SIG-M5 (cell line): Measurements from ENCODE around the gene PLPPR1.

Experiments
- DNase-seq: peaks from one replicate; lab custom pipeline; 2025; lab: John Stamatoyannopoulos, UW

Gene PLPPR1

GRCh38 chr9:101350285-101350684 is 321.8 kb downstream of the PLPPR1 start:
- DNase-seq, result no peak

DNA sequence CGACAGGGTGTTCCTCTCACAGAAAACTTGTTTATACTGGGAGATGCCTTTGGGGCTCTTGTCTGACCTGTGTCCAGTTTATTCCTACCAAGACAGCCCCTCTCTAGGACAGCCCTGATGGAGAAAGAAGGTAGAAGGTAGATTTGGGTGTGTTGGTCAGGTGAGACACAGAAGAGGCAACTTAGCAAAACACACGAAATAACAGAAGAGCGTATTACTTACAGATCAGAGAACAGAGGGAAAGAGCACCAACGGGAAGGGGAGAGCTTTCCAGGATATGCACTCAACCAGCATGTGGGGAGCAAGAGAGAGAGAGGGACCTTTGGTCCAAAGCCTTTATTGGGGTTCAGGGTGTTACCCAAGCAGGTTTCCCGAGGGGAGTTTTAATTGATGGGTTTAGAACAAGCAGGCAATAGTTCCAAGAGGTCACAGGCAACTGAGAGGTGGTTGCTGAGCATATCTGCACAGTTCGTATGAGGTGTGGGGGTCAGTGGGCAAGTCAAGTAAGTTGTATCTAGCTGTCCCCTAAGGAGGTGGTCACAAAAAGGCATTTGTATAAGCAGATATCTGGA is 324.5 kb downstream of the PLPPR1 start:
- DNase-seq, result no peak

DNA sequence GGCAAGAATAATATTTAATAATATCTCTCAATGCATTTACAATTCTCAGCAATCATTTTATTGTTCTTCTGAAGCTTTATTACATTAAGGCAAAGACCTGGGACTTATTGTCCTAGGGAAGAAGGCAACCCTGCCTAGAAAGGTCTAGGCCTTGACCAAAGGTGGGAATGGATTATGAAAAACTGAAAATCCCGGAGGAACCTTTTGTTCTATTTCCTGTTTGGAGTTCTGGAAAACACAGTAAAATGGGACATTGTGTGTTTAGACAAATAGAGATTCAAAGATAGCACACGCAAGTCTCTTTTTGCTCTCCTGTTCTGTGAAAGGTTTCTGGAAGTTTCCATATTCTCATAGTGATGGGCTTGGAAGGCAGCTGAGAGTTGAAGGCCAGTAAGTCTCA is 325.2 kb downstream of the PLPPR1 start:
- DNase-seq, result no peak

GRCh38 chr9:101354143-101354764 is 325.7 kb downstream of the PLPPR1 start:
- no peak for DNase-seq

DNA sequence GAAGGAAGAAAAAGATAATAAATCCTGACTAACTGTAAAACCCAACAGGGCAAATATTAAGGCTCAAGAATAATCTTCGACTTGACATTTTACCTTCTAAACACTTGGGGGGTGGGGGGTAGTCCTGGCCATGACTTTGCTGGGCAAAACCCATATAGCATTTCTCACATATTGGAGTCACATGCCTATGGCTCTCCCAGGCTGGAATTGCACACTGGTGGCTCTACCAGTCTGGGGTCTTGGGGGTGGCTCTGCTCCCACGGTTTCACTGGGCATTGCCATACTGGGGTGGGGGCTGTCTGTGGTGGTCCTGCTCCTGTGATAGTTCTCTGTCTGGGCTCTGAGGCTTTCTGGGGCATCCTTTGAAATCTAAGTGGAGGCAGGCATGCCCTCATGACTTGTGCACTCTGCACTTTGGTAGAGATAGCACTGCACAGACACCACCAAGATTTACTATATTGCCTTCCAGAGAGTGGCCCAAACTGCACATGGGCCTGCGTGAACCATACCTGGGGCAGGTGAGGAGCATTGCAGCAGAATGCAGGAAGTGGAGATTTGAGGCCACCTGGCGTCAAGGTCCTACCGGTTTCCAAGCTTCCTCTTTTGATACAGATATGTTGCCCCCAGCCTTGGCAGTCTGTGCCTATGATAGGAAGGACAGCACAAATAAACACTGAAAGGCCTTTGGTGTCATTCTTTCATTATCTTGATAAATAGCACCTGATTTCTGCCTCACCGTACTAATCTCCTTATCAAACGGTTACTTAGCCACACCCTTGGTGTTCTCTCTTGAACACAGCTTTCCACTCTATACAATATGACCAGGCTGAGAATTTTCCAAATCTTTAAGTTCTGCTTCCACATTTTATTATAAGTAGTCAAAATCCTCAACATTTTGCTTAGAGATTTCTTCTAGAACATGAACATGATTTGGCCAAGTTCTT is 326.5 kb downstream of the PLPPR1 start:
- DNase-seq, result no peak

DNA sequence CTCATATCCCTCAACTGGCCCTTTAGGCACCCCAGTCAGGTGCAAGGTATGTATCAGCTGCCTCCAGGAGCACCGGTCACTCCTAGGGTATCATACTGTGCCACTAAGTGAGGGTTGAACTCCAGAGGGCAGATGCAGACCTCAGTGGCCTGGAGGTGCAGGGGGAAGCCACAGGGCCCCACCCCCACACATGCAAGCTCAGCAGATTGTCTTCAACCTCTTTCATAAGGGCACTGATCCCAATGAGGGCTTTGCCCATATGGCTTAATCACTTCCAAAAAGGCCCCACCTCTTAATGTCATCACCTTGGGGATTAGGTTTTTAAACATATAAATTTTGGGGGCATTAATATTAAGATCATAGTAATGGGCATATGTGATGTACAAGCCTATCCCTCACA is 328.1 kb downstream of the PLPPR1 start:
- no peak for DNase-seq

DNA sequence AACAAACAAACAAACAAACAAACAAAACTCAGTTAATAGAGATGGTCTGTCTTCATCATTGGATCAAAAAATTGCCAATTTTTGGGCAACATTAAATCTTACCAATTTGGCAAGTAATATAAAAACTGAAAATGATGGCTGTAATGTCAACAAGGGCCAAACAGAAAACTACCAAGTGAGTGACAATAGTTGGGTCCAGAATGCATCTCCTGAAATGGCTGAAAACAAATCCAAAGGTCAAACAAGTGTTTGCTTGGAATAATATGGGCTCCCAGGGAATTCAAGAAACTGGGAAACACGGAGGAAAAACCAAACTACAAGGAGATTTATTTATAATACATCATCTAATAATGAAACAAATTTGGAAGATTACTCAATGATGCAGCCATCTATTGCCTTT is 331.2 kb downstream of the PLPPR1 start:
- no peak for DNase-seq

DNA sequence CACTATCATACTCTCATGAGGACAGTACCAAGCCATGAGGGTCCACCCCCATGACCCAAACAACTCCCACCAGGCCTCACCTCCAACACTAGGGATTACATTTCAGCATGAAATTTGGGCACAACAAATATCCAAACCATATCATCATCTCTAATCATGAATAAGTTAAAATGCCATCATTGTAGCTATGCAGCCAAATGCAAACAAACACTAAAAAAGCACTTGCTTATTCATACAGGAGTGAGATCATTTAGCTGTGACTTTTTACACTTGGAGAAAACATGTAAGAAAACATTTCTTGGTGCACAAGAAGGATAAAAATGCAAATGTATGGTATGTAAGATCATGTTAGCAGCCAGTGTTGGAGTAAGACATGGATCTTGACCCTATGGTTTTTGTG is 332.1 kb downstream of the PLPPR1 start:
- no peak for DNase-seq

GRCh38 chr9:101362450-101362849 is 333.9 kb downstream of the PLPPR1 start:
- DNase-seq, result no peak

- DNase-seq, result no peak
Observed at GRCh38 chr9:101365181-101365580, 336.7 kb downstream of the PLPPR1 start.

- no peak for DNase-seq
Observed at GRCh38 chr9:101366038-101366756, 337.7 kb downstream of the PLPPR1 start.

GRCh38 chr9:101367323-101367722 is 338.8 kb downstream of the PLPPR1 start:
- no peak for DNase-seq

- no peak for DNase-seq
Observed at GRCh38 chr9:101369286-101369685, 340.8 kb downstream of the PLPPR1 start.

DNA sequence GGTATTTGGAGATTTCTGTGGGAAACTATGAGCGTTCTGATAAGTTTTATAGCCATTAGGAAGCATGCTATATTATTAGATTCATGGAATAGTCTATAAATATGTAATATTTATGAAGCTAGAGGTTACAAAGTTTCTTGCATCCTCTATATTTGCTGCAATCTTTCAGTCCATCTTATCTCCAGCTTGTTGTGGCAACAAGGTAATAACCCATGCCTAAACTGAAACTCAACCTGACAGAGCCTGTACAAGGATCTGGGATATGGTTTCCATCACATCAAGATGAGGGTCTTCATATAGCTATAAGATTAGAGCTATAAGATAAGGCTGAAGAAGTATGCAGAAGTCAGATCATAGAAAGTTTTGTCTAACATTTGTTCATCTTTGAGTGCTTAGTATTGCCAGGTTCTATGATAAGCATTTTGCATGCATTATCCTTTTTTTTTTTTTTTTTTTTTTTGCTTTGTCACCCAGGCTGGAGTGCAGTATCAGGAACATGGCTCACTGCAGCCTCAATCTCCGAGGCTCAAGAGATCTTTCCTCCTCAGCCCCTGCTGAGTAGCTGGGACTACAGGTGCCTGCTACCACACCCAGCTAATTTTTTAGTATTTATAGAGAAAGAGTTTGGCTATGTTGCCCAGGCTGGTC is 341.5 kb downstream of the PLPPR1 start:
- DNase-seq, result no peak

GRCh38 chr9:101371813-101372212 is 343.3 kb downstream of the PLPPR1 start:
- no peak for DNase-seq

GRCh38 chr9:101372327-101373118 is 344.0 kb downstream of the PLPPR1 start:
- no peak for DNase-seq
